Measurements from ENCODE around the gene DKK1.
A peak's percentile ranks its signal among the peaks of the same experiment; 100 is the strongest.

DKK1 gene

GRCh38 chr10:52276986-52277385 lies 37.1 kb upstream of the DKK1 start:
- in situ Hi-C loops (cut with HindIII; ENCODE audit: low sequenced_read_pairs), result no loop called here
- no peak for TF ChIP-seq CTCF (IDR thresholded peaks at IDR 0.05; ENCODE audit: low read depth, low read length, missing control alignments)
- peak; percentile 16 for DNase-seq (ENCODE audit: low read depth)
- H3K4me3 ChIP-seq (ENCODE audit: low read depth, low read length), result no peak overlapping the region

GRCh38 chr10:52279546-52279945 lies 34.5 kb upstream of the DKK1 start:
- TF ChIP-seq CTCF (IDR thresholded peaks at IDR 0.05; ENCODE audit: low read depth, low read length, missing control alignments), result no peak
- no peak for DNase-seq (ENCODE audit: low read depth)
- H3K4me3 ChIP-seq (ENCODE audit: low read depth, low read length), result no peak overlapping the region
- in situ Hi-C loops (cut with HindIII; ENCODE audit: low sequenced_read_pairs), result no loop called here

- no peak overlapping the region for H3K4me3 ChIP-seq (ENCODE audit: low read depth, low read length)
- no peak for DNase-seq (ENCODE audit: low read depth)
- in situ Hi-C loops (cut with HindIII; ENCODE audit: low sequenced_read_pairs), result no loop called here
- TF ChIP-seq CTCF (IDR thresholded peaks at IDR 0.05; ENCODE audit: low read depth, low read length, missing control alignments), result no peak
Observed at GRCh38 chr10:52280051-52280450, 34.0 kb upstream of the DKK1 start.

GRCh38 chr10:52283174-52283573 lies 30.9 kb upstream of the DKK1 start:
- H3K4me3 ChIP-seq (ENCODE audit: low read depth, low read length), result no peak overlapping the region
- DNase-seq (ENCODE audit: low read depth), result no peak
- no peak for TF ChIP-seq CTCF (IDR thresholded peaks at IDR 0.05; ENCODE audit: low read depth, low read length, missing control alignments)
- in situ Hi-C loops (cut with HindIII; ENCODE audit: low sequenced_read_pairs), result no loop called here

GRCh38 chr10:52284416-52285013 lies 29.6 kb upstream of the DKK1 start:
- DNase-seq (ENCODE audit: low read depth), result no peak
- in situ Hi-C loops (cut with HindIII; ENCODE audit: low sequenced_read_pairs), result no loop called here
- no peak overlapping the region for H3K4me3 ChIP-seq (ENCODE audit: low read depth, low read length)
- no peak for TF ChIP-seq CTCF (IDR thresholded peaks at IDR 0.05; ENCODE audit: low read depth, low read length, missing control alignments)

- no peak for TF ChIP-seq CTCF (IDR thresholded peaks at IDR 0.05; ENCODE audit: low read depth, low read length, missing control alignments)
- DNase-seq (ENCODE audit: low read depth), result no peak
- in situ Hi-C loops (cut with HindIII; ENCODE audit: low sequenced_read_pairs), result no loop called here
- H3K4me3 ChIP-seq (ENCODE audit: low read depth, low read length), result no peak overlapping the region
Observed at GRCh38 chr10:52287866-52288265, 26.2 kb upstream of the DKK1 start.

All from astrocyte of the cerebellum (primary cell).